OCI-LY7 (cell line): ENCODE measurements around the gene TMIGD2. TPM values are rescaled to one million over a fixed set of nuclear protein-coding genes. Genes with fewer than 3 reads are reported as not detected.
"Not testable (repeated sequence)": the region's sequence is repeated elsewhere in the genome, so short reads cannot be mapped to it uniquely, and the experiment has no call there.

Source experiments
- BruUV-seq: library from RNA; stranded (reverse); fragments of 400-500 nt; replicated peaks from 2 replicates; lab custom pipeline; 2021; lab: Mats Ljungman, UMichigan
- CTCF ChIA-PET: fragments of 300-600 bp; sonication (Branson Sonifier 250); formaldehyde crosslinking; loops from one replicate; lab custom pipeline; 2022; ENCODE audit warnings: antibody characterized with exemption; ENCODE audit not compliant: unreplicated experiment; lab: Charles Lee
- POLR2A ChIA-PET: fragments of 300-600 bp; sonication (Branson Sonifier 250); formaldehyde crosslinking; loops from one replicate; lab custom pipeline; 2022; ENCODE audit warnings: antibody characterized with exemption; lab: Charles Lee
- DNase-seq: peaks from one replicate; pipeline ENCODE4 v3.0.0-alpha.2; 2015; ENCODE audit warnings: low spot score
- H2AFZ ChIP-seq: fragments of 200-600 bp; sonication (generic), shearing (Covaris generic); 2 replicates; pipeline ENCODE4 v1.6.1; 2014; ENCODE audit warnings: mild to moderate bottlenecking, antibody characterized with exemption, low read length, moderate library complexity
- H3K27ac ChIP-seq: fragments of 200-600 bp; sonication (generic); 2 replicates; pipeline ENCODE4 v1.5.1; 2014; ENCODE audit warnings: mixed run types, low read depth, mild to moderate bottlenecking, moderate library complexity, low read length, inconsistent platforms; ENCODE audit not compliant: poor library complexity, severe bottlenecking
- H3K36me3 ChIP-seq: fragments of 200-600 bp; sonication (generic); 2 replicates; pipeline ENCODE4 v1.6.1; 2014; ENCODE audit warnings: mild to moderate bottlenecking, antibody characterized with exemption, low read length, moderate library complexity, mixed read lengths; ENCODE audit not compliant: insufficient read depth
- H3K4me1 ChIP-seq: fragments of 200-600 bp; sonication (generic); 2 replicates; pipeline ENCODE4 v1.5.1; 2014; ENCODE audit warnings: mild to moderate bottlenecking, low read length; ENCODE audit not compliant: insufficient read depth, poor library complexity, severe bottlenecking
- H3K4me2 ChIP-seq: fragments of 200-600 bp; sonication (generic); 2 replicates; pipeline ENCODE4 v1.6.1; 2014; ENCODE audit warnings: mild to moderate bottlenecking, low read length
- H3K4me3 ChIP-seq: fragments of 200-600 bp; sonication (generic); 2 replicates; pipeline ENCODE4 v1.5.1; 2014; ENCODE audit warnings: mild to moderate bottlenecking, low read depth, low read length; ENCODE audit not compliant: poor library complexity, severe bottlenecking
- H3K79me2 ChIP-seq: fragments of 200-600 bp; sonication (generic); 2 replicates; pipeline ENCODE4 v1.6.1; 2016; ENCODE audit warnings: low read depth, mild to moderate bottlenecking, low read length, moderate library complexity, mixed read lengths; ENCODE audit not compliant: insufficient read depth
- H3K9me2 ChIP-seq: fragments of 200-600 bp; sonication (generic); 2 replicates; pipeline ENCODE4 v1.6.1; 2016; ENCODE audit warnings: mild to moderate bottlenecking, low read length, mixed read lengths; ENCODE audit not compliant: insufficient read depth
- H3K9me3 ChIP-seq: fragments of 200-600 bp; sonication (generic); 2 replicates; pipeline ENCODE4 v1.6.1; 2014; ENCODE audit warnings: mild to moderate bottlenecking, mixed run types, low read length, mixed read lengths
- H4K20me1 ChIP-seq: fragments of 200-600 bp; sonication (generic); 2 replicates; pipeline ENCODE4 v1.6.1; 2014; ENCODE audit warnings: mild to moderate bottlenecking, antibody characterized with exemption, low read length, moderate library complexity, mixed read lengths; ENCODE audit not compliant: insufficient read depth
- EZH2phosphoT487 ChIP-seq: fragments of 200-600 bp; sonication (generic); IDR thresholded peaks from 2 replicates; pipeline ENCODE4 v1.6.1; 2018; ENCODE audit warnings: low read depth, borderline replicate concordance, mild to moderate bottlenecking, mixed run types, antibody characterized with exemption, low read length, moderate library complexity, mixed read lengths
- intact Hi-C: fragments of 100-400 bp; cut with micrococcal nuclease; formaldehyde crosslinking; loops from one replicate; pipeline ENCODE4 v1.10.0; 2022; ENCODE audit not compliant: unreplicated experiment
- total RNA-seq, 2 experiments: library from RNA; depleted of rRNA in 1 of 2; stranded (reverse); fragments of >200 nt in 1 of 2; shearing (Covaris generic) in 1 of 2; gene quantifications; 2 replicates each; pipeline ENCODE4 v1.2.3, GENCODE V29; 2014 to 2022
- TF ChIP-seq, protein P1 (sequence below): fragments of 200-600 bp; sonication (generic); conservative IDR thresholded peaks from 2 replicates; pipeline ENCODE4 v1.5.1; 2014; ENCODE audit warnings: mild to moderate bottlenecking, antibody characterized with exemption, low read length, moderate library complexity, mixed read lengths

The TMIGD2 gene
- total RNA-seq, 2 experiments from 2014 or later = 0.44 to 2.7 TPM

DNA sequence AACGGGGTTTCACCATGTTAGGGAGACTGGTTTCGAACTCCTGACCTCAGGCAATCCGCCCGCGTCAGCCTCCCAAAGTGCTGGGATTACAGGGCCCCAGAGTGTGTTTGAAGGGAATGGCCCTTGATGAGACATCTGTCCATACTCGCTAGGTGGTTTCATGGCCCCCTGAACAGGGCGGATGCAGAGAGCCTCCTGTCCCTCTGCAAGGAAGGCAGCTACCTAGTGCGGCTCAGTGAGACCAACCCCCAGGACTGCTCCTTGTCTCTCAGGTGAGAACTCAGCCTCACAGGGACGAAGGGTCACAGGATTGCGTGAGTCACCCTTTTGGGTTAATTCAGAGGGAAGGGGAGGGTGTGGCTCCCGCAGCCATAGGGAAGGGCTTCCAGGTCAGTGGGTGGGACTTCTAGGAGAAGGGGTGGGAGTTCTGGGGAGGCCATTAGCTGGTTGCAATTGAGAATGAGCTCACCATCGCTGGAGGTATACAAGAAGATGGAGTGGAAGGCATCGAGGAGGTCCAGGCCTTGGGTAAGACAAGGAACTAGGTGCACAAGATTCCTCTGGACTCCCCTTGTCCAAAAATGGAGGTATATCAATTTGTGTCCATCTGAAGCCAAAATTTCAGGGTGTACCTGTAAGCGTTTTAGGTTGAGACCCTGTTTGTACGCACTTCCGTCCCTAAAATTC lies 14.0 kb downstream of the TMIGD2 start:
- Histone ChIP-seq H3K79me2 (no peaks in the 10 kb centered on the region), H3K9me2 (no peaks in the 10 kb centered on the region), H3K36me3 (no peaks in the 10 kb centered on the region), H3K4me2 (no peak overlapping the region), H3K27ac (no peak overlapping the region), H2AFZ (no peak overlapping the region), H4K20me1 (no peaks in the 10 kb centered on the region), H3K4me3 (no peak overlapping the region), H3K9me3 (no peaks in the 10 kb centered on the region), H3K4me1 (no peaks in the 10 kb centered on the region)
- ChIA-PET POLR2A (no interaction called here), CTCF (no interaction called here)
- TF ChIP-seq, protein P1, sequence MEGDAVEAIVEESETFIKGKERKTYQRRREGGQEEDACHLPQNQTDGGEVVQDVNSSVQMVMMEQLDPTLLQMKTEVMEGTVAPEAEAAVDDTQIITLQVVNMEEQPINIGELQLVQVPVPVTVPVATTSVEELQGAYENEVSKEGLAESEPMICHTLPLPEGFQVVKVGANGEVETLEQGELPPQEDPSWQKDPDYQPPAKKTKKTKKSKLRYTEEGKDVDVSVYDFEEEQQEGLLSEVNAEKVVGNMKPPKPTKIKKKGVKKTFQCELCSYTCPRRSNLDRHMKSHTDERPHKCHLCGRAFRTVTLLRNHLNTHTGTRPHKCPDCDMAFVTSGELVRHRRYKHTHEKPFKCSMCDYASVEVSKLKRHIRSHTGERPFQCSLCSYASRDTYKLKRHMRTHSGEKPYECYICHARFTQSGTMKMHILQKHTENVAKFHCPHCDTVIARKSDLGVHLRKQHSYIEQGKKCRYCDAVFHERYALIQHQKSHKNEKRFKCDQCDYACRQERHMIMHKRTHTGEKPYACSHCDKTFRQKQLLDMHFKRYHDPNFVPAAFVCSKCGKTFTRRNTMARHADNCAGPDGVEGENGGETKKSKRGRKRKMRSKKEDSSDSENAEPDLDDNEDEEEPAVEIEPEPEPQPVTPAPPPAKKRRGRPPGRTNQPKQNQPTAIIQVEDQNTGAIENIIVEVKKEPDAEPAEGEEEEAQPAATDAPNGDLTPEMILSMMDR = no peak
- TF ChIP-seq EZH2phosphoT487 = no peak
- DNase-seq = no peak
- no TSS peak for BruUV-seq
- intact Hi-C loops = no loop called here

DNA sequence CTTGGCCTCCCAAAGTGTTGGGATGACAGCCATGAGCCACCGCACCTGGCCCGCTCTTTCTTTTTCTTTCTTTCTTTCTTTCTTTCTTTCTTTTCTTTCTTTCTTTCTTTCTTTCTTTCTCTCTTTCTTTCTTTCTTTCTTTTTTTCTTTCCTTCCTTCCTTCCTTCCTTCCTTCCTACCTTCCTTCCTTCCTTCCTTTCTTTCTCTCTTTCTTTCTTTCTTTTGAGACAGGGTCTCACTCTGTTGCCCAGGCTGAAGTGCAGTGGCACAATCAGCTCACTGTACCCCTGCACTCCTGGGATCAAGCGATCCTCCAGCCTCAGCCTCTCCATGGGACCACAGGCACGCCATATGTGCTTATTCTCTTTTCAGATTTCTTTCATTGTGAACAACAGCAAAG lies 16.0 kb downstream of the TMIGD2 start:
- CTCF ChIA-PET = not testable (repeated sequence)

DNA sequence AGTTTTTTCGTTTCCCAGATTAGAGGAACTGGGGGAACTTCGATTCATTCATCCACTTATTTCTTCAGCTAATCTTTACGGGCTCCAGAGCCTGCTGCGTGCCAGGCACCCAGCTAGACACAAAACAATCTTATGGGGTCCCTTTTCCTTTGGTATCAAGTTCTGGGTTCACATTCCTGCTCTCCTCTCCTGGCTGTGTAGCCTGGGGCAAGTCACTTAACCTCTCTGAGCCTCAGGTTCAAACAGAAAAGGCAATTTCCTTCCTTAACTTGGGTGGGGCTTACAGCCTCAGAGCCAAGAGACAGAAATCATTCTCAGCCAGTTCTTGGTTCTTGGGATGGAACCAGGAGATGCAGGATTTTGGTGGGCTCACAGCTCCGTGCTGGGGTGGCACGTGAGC lies 17.2 kb downstream of the TMIGD2 start:
- BruUV-seq = no TSS peak
- no peaks in the 10 kb centered on the region for H3K4me1 ChIP-seq
- H4K20me1 ChIP-seq = no peaks in the 10 kb centered on the region
- DNase-seq = no peak
- intact Hi-C loops = no loop called here
- no peak overlapping the region for H3K4me2 ChIP-seq
- no peaks in the 10 kb centered on the region for H3K36me3 ChIP-seq
- H3K79me2 ChIP-seq = no peaks in the 10 kb centered on the region
- TF ChIP-seq EZH2phosphoT487 = no peak
- TF ChIP-seq, protein P1 = no peak
- no peak overlapping the region for H2AFZ ChIP-seq
- POLR2A ChIA-PET = no interaction called here
- H3K27ac ChIP-seq = no peak overlapping the region
- CTCF ChIA-PET = no interaction called here
- no peaks in the 10 kb centered on the region for H3K9me2 ChIP-seq
- H3K4me3 ChIP-seq = no peak overlapping the region
- no peaks in the 10 kb centered on the region for H3K9me3 ChIP-seq

More for the DNA sequence above, 16.0 kb downstream of the TMIGD2 start:
- BruUV-seq, H4K20me1 ChIP-seq, H3K36me3 ChIP-seq, H3K4me3 ChIP-seq, H3K9me2 ChIP-seq, intact Hi-C loops, H3K4me2 ChIP-seq, DNase-seq, H3K9me3 ChIP-seq, H3K27ac ChIP-seq, H3K4me1 ChIP-seq, H2AFZ ChIP-seq, POLR2A ChIA-PET, H3K79me2 ChIP-seq: not testable (repeated sequence)
